Measurements from ENCODE around the gene LCAT.

The LCAT gene

DNA sequence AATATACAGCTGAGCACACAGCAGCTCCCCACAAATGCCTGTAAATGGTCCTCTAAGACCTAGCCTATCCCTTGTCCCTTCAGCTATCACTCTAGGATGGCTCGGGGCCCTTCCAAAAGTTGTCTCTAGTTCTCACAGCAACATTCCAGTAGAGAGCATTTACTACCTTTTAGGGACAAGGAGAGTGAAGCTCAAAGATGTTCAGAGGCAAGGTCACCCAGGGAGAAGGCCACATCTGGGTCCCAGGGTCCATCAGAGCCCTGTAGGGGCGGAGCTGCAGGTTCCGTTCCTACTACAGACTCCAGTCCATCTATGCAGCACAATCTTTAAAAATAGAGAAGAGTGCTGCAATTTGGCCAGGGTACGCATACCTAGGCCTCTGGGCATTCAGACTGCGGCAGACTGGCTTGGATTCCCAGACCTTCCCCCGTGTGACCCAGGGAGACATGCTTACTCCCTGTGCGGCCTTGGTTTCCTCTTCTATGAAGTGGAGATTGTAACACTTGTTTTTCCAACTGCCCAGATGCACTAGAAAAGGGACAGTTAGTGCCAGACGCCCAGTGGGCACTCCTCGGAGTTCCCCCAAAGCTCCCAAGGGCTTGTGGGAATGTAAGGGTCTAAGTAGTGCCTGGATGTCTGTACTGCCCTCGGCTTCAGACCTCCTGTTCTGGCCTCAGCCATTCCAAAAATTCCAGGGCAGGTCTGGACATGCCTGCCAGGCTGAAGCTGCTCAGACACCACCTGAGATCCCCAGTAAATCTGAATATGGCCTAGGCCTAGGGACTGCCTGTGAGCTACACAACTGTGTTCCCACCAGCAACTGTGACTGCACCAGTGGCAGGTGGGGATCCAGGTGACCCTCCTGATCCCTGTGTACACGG is 22.0 kb upstream of the LCAT start:
- in situ Hi-C loops (cut with HindIII; ENCODE audit: low pct_unique_long_range_greater_than_20kb, low sequenced_read_pairs), result no loop called here
- DNase-seq (ENCODE audit: low read depth in 1 of 2, low spot score in 1 of 2), result peak in 1 of 2 experiments; percentile 75
- TF ChIP-seq JUND (IDR thresholded peaks at IDR 0.05; ENCODE audit: low read depth), result no peak

DNA sequence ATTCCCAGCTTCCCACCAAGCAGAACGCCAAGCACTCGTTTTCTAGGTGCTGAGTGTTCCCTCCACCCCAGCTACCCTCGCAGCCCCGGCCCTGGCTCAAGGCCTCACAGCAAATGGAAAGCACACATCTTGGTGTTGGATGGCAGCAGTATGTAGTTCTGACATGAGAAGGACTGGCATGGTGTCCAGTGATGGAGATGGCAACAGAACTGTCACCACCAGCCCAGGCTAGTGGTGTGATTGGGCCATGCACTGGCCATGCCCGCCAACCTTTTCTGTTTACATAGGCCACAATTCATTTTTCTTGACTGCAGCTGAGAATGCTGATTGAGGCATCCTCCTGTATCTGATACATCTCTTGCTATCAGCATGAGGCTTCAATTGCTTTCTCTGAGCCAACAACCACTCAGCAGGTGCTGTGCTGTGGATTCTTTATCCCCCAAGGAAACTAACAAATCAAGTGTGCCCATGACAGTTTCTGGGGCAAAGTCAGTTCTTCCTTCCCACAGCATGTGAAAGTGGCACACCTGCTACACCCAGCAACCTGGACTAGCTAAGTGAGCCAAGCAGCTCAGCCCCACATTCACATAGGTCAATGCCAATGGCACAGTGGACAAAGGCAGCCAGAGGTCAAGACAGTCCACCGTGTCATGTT is 20.7 kb upstream of the LCAT start:
- no peak for DNase-seq (ENCODE audit: low read depth in 1 of 2, low spot score in 1 of 2)
- no peak for TF ChIP-seq JUND (IDR thresholded peaks at IDR 0.05; ENCODE audit: low read depth)
- in situ Hi-C loops (cut with HindIII; ENCODE audit: low pct_unique_long_range_greater_than_20kb, low sequenced_read_pairs), result no loop called here

DNA sequence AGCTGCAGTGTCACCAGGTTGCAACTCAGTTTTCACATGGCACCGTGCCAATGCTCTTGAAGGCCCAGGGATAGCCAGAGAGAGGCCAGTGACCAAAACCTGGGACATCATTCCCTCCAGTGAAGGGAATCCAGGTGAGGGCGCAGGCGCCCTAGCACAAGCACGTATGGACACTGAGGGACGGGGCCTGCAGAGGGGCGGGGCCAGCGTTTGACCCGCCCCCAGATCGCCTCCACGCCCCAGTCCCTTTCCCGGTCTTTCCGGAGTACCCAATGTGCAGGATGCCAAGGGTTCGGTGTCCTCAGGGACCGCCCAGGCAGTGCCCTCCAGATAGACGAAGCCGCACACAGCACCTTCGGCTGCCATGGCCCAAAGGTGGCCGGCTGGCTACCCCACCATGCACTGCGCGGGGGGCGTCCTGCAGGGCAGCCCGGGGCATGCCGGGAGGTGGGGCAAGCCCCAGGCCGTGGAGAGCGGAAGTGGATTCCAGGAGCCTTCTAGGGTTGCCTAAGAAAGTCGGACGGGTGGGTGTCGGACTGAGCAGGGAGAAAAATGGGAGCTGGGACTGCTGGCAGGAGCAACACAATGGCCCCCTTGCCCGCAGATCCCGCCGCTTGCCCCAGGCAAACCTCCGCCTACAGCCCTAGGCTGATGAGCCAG is 19.9 kb upstream of the LCAT start:
- DNase-seq (ENCODE audit: low read depth in 1 of 2, low spot score in 1 of 2), result no peak
- no peak for TF ChIP-seq JUND (IDR thresholded peaks at IDR 0.05; ENCODE audit: low read depth)
- in situ Hi-C loops (cut with HindIII; ENCODE audit: low pct_unique_long_range_greater_than_20kb, low sequenced_read_pairs), result no loop called here

DNA sequence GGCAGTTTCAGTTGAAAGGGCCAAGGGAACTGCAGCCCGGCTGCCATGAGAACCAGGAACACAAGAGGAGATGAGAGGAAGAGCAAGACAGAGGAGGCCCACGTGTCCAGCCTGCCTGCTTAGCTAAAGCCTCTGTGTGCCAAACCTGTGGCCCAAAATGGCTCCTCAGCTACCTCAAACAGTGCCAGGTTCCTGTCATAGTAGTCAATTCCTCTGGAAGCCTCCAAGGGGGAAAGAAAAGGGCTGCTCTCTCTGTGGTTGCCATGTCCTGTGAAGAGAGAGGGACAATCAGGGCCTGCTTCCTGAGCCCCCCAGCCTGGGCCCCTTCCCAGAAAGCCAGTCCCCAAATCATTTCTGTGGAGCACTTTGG is 19.4 kb upstream of the LCAT start:
- in situ Hi-C loops (cut with HindIII; ENCODE audit: low pct_unique_long_range_greater_than_20kb, low sequenced_read_pairs), result no loop called here

DNA sequence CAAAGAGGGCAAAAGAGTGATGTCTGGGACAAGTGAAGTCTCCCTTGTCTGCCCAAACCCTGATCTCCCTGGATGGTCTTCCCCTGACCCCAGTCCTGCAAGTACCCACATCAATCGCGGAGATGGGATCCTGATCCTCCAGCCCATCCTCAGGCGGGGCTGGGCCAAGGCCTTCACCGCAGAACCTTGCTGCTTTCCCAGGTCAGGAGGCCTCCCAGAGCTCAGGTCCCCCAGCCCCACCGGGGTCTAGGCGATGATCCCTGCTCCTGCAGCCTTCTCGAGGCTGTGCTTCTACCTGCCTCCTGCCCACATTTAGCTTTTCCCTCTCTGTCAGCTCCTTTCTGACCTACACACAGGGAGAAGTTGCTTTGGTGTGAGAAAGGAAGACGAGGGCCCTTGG is 18.2 kb upstream of the LCAT start:
- no peak for DNase-seq (ENCODE audit: low read depth in 1 of 2, low spot score in 1 of 2)
- TF ChIP-seq JUND (IDR thresholded peaks at IDR 0.05; ENCODE audit: low read depth), result no peak
- in situ Hi-C loops (cut with HindIII; ENCODE audit: low pct_unique_long_range_greater_than_20kb, low sequenced_read_pairs), result no loop called here

More for the DNA sequence above, 19.4 kb upstream of the LCAT start:
- DNase-seq (ENCODE audit: low read depth in 1 of 2, low spot score in 1 of 2), result no peak
- TF ChIP-seq JUND (IDR thresholded peaks at IDR 0.05; ENCODE audit: low read depth), result no peak

DNA sequence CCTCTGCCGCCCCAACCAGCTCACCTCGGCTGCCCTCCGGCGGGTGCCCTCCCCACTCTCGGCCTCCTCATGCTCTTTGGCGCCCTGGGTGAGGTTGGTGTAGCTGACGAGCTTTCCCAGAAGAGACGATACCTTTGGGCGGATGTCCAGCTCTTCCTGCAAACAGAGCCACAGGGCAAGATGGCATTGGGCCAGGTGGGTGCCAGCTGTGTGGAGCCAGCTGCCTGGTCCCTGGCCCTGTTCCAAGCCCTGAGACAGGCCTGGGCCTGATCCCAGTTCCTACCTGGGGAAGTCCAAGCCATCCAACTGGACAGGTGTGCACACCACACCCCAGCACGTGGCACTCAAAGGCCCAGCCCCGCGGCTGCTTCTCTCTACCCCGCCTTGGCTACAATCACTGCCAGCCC is 17.6 kb upstream of the LCAT start:
- DNase-seq (ENCODE audit: low read depth in 1 of 2, low spot score in 1 of 2), result peak in 1 of 2 experiments; percentile 82
- no peak for TF ChIP-seq JUND (IDR thresholded peaks at IDR 0.05; ENCODE audit: low read depth)
- in situ Hi-C loops (cut with HindIII; ENCODE audit: low pct_unique_long_range_greater_than_20kb, low sequenced_read_pairs), result no loop called here

DNA sequence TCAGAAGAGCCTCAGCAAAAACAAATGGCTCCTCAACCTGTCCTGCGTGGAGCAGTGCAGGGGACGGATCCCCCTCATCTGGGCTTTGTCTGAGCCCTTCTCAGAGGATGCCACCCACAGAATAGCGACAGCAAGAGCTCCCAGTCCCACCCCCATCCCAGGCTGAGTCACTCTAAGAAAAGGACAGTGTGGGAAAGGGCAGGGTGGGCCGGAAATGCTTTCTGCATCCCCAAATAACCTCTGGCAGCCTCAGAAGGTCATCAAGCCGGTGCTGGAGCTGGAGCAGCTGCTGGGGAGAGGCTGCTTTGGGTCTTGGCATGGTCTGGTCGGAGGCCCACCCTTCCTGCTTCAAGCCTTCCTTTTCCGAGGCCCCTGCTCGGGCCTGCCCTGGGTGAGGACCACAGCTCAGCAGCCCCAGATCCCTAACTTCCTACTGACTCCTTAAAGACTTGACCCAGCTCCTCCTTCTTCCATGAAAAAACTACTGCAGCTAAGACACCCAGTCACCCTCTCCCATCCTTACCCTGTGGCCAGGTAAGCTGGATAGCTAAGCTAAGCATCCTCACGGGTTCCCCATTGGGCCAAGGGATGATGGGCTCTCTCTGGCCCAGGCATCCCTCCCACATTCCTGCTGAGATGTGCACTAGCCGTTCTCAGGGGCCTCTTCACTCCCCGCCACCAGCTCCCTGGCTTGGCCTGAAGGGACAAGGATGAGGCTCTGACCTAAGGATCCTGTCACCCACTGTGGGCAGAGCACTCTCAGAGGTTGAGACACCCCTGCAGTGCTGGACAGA is 15.8 kb upstream of the LCAT start:
- no peak for DNase-seq (ENCODE audit: low read depth in 1 of 2, low spot score in 1 of 2)
- TF ChIP-seq JUND (IDR thresholded peaks at IDR 0.05; ENCODE audit: low read depth), result no peak
- in situ Hi-C loops (cut with HindIII; ENCODE audit: low pct_unique_long_range_greater_than_20kb, low sequenced_read_pairs), result no loop called here

DNA sequence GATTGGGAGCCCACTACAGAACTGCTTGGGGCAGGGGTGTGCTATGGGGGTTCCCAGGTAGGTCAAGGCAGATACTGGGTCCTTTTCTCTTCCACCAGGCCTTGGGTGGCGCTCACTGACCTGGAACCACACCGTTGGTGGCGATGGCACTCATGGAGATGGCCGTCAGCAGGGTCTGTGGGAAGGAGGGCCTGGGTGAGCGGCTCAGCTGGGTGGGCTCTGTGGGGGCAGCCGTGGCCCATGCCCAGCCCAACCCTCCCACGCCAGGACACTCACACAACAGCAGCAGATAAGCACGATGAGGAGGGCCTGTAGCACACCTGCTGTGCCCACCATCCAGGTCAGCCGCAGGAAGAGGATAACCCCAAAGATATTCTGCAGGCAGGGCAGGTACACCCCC is 13.7 kb upstream of the LCAT start:
- no peak for DNase-seq (ENCODE audit: low read depth in 1 of 2, low spot score in 1 of 2)
- in situ Hi-C loops (cut with HindIII; ENCODE audit: low pct_unique_long_range_greater_than_20kb, low sequenced_read_pairs), result no loop called here
- no peak for TF ChIP-seq JUND (IDR thresholded peaks at IDR 0.05; ENCODE audit: low read depth)

DNA sequence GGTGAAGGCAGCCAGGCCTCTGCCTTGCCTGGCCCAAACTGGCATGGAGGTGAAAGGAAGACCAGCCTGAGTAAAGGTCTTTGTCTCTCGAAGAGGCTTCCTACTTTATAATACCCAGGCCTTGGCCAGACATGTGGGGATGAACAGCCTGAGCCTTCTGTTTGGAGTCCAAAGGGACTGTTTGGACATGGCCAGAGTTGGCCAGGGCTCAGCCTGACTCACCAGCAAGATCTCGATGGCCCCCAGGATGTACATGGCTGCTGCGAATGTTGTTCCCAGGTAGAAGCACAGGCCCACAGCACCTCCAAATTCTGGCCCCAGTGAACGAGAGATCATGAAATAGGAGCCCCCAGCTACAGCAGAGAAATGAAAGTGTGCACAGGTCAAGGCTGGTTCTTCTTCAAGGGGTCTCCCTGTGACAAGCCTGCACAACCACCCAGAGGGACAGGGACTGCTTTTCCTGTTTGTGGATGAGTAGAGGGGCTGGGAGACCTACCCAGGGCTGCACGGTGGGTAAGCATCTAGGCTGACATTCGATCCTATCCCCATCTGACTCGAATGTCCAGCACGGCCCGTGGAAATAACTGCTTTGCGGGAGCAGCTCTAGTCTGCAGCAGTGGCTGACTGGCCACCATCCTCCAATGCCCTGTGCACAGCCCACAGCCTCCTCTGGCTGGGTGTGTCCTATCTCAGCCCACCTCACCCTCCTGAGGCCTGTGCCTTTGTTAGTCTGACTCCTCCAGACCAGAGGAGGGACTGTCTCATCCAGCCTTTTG is 10.7 kb upstream of the LCAT start:
- in situ Hi-C loops (cut with HindIII; ENCODE audit: low pct_unique_long_range_greater_than_20kb, low sequenced_read_pairs), result no loop called here
- no peak for DNase-seq (ENCODE audit: low read depth in 1 of 2, low spot score in 1 of 2)
- TF ChIP-seq JUND (IDR thresholded peaks at IDR 0.05; ENCODE audit: low read depth), result no peak

DNA sequence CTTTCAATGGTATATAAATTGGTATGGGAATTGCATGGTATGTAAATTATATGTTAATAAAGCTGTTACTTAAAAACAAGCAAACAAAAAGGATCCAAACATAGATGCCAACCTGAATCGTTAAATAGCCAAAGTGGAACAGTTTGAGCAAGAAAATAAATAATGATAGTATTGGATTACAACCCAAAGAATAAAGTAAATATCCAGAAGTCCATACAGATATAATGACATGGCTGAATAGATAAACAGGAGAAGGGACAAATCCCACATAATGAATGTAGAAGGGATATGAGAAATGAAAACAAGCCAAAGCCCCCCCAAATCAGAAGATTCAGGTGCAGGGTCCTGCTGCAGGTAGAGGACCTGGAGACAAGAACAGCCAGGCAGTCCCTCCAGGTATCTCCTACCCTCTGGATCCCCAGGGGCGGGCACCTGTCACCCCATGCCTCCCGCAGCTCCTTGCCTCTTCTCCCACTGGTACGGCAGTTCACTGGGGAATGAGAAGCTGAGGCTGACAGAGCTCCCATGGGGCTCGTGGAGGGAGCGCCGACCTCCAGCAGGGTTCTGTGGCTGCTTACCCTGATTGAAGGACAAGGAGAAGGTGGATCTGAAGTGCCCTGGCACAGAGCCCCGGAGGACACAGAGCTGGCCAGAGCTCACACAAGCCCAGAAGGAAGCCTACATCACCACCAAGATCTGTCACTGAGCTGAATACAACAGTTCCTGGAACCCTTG is 9.9 kb upstream of the LCAT start:
- in situ Hi-C loops (cut with HindIII; ENCODE audit: low pct_unique_long_range_greater_than_20kb, low sequenced_read_pairs), result no loop called here
- TF ChIP-seq JUND (IDR thresholded peaks at IDR 0.05; ENCODE audit: low read depth), result no peak
- no peak for DNase-seq (ENCODE audit: low read depth in 1 of 2, low spot score in 1 of 2)

DNA sequence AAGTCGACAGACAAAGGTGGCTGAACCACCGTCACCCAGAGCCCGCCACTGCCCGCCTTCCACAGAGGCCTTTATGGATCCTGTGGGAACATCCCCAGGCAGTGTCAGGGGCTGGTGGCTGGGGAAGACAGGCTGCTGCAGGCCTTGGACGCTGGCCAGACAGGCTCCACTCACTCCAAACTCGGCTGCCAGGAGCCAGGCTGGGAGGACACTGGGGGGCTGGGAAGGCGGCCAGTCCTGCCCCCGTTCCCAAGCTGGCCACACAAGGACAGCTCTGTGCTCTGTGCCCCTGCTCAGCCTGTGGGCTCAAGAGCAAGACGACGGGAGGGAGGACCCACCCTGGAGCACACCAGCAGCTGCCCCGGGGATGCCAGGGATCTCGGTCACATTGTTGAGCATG is 7.6 kb upstream of the LCAT start:
- in situ Hi-C loops (cut with HindIII; ENCODE audit: low pct_unique_long_range_greater_than_20kb, low sequenced_read_pairs), result no loop called here
- no peak for TF ChIP-seq JUND (IDR thresholded peaks at IDR 0.05; ENCODE audit: low read depth)
- no peak for DNase-seq (ENCODE audit: low read depth in 1 of 2, low spot score in 1 of 2)
